MM.1S (cell line): ENCODE measurements around the gene APOBEC2.

Experiments used
- EZH2phosphoT487 ChIP-seq: fragments of 300-600 bp; sonication (generic); IDR thresholded peaks from 2 replicates; pipeline ENCODE4 v1.6.1; 2018; ENCODE audit warnings: antibody characterized with exemption, low read length
- TF ChIP-seq, protein P1 (sequence below): fragments of 300-600 bp; sonication (generic); IDR thresholded peaks from 2 replicates; pipeline ENCODE4 v1.5.1; 2016; ENCODE audit warnings: antibody characterized with exemption, low read length, mixed read lengths

DNA sequence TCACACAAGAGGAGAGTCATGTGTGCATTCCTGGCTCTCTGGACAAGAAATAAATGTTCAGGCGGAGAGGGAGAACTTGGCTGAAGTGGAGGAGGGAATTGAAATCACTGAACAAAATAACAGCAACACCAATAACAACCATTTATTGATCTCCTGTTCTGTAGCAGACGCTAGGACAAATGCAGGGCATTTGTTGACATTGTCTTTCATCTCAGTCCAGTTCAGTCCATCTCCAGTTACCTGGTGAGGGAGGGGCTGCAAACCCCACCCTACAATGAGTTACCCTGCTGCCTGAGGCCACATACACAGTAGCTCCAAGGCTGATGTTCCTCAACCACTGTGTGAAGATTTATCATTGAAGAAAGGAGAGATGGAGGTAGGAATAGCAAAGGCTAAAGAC is 41.3 kb upstream of the APOBEC2 start:
- TF ChIP-seq, protein P1, sequence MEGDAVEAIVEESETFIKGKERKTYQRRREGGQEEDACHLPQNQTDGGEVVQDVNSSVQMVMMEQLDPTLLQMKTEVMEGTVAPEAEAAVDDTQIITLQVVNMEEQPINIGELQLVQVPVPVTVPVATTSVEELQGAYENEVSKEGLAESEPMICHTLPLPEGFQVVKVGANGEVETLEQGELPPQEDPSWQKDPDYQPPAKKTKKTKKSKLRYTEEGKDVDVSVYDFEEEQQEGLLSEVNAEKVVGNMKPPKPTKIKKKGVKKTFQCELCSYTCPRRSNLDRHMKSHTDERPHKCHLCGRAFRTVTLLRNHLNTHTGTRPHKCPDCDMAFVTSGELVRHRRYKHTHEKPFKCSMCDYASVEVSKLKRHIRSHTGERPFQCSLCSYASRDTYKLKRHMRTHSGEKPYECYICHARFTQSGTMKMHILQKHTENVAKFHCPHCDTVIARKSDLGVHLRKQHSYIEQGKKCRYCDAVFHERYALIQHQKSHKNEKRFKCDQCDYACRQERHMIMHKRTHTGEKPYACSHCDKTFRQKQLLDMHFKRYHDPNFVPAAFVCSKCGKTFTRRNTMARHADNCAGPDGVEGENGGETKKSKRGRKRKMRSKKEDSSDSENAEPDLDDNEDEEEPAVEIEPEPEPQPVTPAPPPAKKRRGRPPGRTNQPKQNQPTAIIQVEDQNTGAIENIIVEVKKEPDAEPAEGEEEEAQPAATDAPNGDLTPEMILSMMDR = no peak
- no peak for TF ChIP-seq EZH2phosphoT487
